SK-N-MC (cell line): Measurements from ENCODE around the gene PRSS50.

ENCODE experiments used
- DNase-seq: peaks from one replicate; pipeline ENCODE4 v3.0.0-alpha.2; 2011; ENCODE audit warnings: low read depth, low spot score
- H3K27ac ChIP-seq: fragments of 200-600 bp; sonication (generic); 2 replicates; pipeline ENCODE4 v1.5.1; 2016; ENCODE audit warnings: mixed run types
- H3K36me3 ChIP-seq: fragments of 200-600 bp; sonication (generic); 2 replicates; pipeline ENCODE4 v1.6.1; 2017; ENCODE audit warnings: antibody characterized with exemption, low read length, mixed read lengths; ENCODE audit not compliant: insufficient read depth
- H3K4me3 ChIP-seq: fragments of 200-600 bp; sonication (generic); 2 replicates; pipeline ENCODE4 v1.5.1; 2016
- H3K9ac ChIP-seq: fragments of 200-600 bp; sonication (generic); 2 replicates; pipeline ENCODE4 v1.8.0; 2017; ENCODE audit warnings: mixed run types, mixed read lengths; ENCODE audit not compliant: insufficient read length
- H3K9me3 ChIP-seq: fragments of 200-600 bp; sonication (generic); 2 replicates; pipeline ENCODE4 v1.6.1; 2017; ENCODE audit warnings: low read depth, mild to moderate bottlenecking, antibody characterized with exemption, low read length, moderate library complexity, mixed read lengths
- EZH2 ChIP-seq: fragments of 200-600 bp; sonication (generic); IDR thresholded peaks from one replicate; pipeline ENCODE4 v1.6.1; 2017; ENCODE audit warnings: antibody characterized with exemption
- FOXP2 ChIP-seq: optimal IDR thresholded peaks from 2 replicates; pipeline ENCODE3; 2011; ENCODE audit warnings: mild to moderate bottlenecking, moderate library complexity; ENCODE audit not compliant: insufficient read depth; ENCODE audit errors: extremely low read length, control extremely low read depth
- POLR2AphosphoS5 ChIP-seq: IDR thresholded peaks from 2 replicates; pipeline ENCODE4 v1.6.1; 2012; ENCODE audit warnings: mild to moderate bottlenecking, low read depth, low read length, borderline replicate concordance

The PRSS50 gene

DNA sequence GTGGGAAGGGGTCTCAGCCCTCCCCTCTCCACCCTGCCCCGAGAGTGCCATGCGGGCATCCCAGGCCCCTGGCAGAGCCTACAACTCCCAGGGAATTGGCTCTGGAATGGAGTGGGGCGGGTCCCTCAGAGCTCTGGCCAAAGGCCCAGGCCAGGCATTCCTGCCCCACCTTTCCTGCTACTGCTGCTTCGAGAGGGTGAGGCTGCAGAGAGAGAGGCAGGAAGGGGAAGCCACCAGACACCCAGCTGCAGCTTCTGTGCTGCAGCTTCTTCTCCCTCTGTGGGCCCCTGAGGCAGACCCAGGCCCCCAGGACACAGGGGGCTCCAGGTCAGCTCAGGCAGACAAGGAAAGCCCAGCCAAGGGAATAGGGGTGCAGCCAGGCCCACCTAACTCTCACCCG lies 26.9 kb downstream of the PRSS50 start:
- H3K4me3 ChIP-seq: no peak overlapping the region
- no peak overlapping the region for H3K27ac ChIP-seq
- TF ChIP-seq FOXP2 (no peak), POLR2AphosphoS5 (no peak), EZH2 (no peak)
- H3K36me3 ChIP-seq: no peaks in the 10 kb centered on the region
- no peak for DNase-seq
- H3K9me3 ChIP-seq: no peaks in the 10 kb centered on the region
- no peak overlapping the region for H3K9ac ChIP-seq

DNA sequence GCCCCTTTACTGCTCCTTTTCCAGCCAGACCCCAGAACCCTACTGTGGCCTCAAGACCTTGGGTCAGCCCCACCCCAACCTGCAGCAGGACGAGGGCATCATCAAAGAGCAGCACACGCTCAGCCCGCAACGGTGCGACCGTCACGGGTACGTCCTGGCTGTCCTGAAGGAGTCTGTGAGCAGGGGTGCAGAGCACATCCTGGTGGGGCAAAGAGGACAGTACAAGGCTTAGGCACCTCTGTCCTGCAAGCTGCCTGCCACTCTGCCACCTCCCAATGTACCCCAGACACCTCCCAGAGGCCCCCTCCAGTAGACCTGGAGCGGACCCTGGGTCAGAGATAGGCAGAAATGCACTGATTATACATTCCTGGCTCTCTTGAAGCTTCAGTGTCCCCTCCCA lies 32.2 kb downstream of the PRSS50 start:
- no peaks in the 10 kb centered on the region for H3K9me3 ChIP-seq
- TF ChIP-seq POLR2AphosphoS5 (no peak), FOXP2 (no peak), EZH2 (no peak)
- H3K4me3 ChIP-seq: no peak overlapping the region
- H3K36me3 ChIP-seq: no peaks in the 10 kb centered on the region
- no peak overlapping the region for H3K9ac ChIP-seq
- no peak overlapping the region for H3K27ac ChIP-seq
- no peak for DNase-seq

DNA sequence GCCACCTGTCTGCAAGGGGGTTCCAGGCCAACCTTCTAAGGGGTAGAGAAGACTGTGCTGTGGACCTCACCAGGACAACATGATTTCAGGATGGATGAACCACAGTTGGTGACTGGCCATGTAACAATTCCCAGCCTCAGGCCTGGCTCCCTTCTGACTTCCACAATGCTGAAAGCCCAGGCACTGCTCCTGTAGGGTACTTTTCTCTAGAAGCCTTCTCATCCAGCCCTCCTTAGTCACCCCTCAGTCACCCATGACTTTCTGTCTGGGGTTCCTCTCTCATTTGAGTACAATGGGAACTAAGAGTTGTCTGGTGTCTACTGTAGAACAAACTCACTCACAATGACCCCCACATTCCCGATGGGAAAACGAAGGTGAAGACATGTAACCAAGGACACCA lies 32.8 kb downstream of the PRSS50 start:
- H3K9ac ChIP-seq: no peak overlapping the region
- TF ChIP-seq EZH2 (no peak), POLR2AphosphoS5 (no peak), FOXP2 (no peak)
- no peaks in the 10 kb centered on the region for H3K36me3 ChIP-seq
- no peaks in the 10 kb centered on the region for H3K9me3 ChIP-seq
- DNase-seq: no peak
- H3K27ac ChIP-seq: no peak overlapping the region
- no peak overlapping the region for H3K4me3 ChIP-seq

DNA sequence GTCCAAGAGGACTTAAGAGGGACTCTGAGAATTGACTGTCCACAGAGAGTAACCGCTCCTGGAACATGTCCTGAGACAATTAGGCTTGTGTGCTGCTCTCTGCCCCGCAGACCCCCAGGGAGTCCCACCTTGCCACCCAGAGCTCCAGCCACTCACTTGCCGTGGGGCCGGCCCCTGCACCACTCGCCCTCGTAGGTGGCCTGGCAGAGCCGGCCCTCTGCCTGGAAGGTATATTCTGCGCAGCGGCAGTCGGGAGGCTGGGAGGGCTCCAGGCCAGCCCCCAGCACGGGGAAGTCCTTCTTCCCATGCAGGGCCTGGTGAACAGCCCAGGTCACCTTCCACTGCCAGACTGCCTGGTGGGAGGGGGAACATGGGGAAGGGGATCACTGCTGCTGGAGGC lies 34.7 kb downstream of the PRSS50 start:
- Histone ChIP-seq H3K9me3 (no peaks in the 10 kb centered on the region), H3K36me3 (no peaks in the 10 kb centered on the region), H3K4me3 (no peak overlapping the region), H3K27ac (no peak overlapping the region), H3K9ac (no peak overlapping the region)
- DNase-seq: no peak
- TF ChIP-seq EZH2: no peak
- TF ChIP-seq POLR2AphosphoS5: no peak
- TF ChIP-seq FOXP2: no peak

DNA sequence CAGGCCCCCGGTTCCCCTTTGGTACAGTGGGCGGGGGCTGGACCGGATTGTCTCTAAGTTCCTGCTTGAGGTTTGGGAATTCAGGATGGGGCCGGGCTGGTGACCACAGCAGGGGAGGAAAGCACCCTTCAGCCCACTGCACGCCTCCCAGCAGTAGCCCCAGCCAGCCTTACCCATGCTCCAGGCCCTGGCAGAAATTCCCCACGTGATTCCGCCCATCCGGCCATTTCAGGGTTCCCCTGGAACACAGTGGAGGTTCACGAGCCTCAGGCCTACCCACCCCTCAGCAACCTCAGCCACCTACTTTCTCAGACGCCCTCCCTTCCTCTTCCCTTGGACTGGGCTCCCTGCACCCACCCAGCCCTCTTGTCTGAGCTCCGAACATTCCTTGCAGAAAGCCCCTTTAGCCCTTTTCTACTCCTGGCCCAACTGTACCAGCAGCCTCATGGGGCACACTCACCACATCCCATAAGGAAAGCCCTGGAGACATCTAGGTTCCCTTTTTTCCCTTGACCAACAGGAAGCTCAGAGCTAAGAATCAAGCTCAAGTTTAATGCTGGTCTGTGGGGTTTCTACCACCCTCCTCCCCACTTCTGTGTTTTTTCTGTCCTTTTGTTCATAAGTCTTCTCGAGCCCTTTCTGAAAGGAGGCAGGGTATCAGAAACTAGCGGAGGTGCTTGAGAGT lies 35.7 kb downstream of the PRSS50 start:
- H3K36me3 ChIP-seq: no peaks in the 10 kb centered on the region
- no peak overlapping the region for H3K27ac ChIP-seq
- DNase-seq: no peak
- no peak overlapping the region for H3K9ac ChIP-seq
- H3K9me3 ChIP-seq: no peaks in the 10 kb centered on the region
- no peak overlapping the region for H3K4me3 ChIP-seq
- no peak for TF ChIP-seq EZH2

DNA sequence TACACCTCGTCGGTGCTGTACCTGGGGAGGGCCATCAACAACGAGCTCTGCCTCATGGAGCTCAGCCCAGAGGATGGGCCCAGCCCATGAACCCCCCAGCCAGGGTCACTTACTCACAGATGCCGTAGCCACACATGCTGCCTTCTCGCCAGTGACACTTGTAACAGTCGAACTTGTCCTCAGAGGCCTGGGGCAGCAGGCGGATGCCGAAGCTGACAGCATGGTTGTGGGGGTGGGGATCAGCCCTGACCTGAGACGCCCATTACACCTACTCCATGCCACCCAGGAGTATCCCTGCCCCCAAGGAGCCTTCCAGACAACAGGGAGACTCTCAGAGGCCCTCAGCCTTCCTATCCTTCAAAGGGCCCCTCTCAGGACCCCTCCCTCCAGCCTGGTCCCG lies 36.3 kb downstream of the PRSS50 start:
- Histone ChIP-seq H3K4me3 (no peak overlapping the region), H3K9ac (no peak overlapping the region), H3K27ac (no peak overlapping the region), H3K9me3 (no peaks in the 10 kb centered on the region), H3K36me3 (no peaks in the 10 kb centered on the region)
- no peak for TF ChIP-seq FOXP2
- no peak for TF ChIP-seq POLR2AphosphoS5
- TF ChIP-seq EZH2: no peak
- DNase-seq: no peak

DNA sequence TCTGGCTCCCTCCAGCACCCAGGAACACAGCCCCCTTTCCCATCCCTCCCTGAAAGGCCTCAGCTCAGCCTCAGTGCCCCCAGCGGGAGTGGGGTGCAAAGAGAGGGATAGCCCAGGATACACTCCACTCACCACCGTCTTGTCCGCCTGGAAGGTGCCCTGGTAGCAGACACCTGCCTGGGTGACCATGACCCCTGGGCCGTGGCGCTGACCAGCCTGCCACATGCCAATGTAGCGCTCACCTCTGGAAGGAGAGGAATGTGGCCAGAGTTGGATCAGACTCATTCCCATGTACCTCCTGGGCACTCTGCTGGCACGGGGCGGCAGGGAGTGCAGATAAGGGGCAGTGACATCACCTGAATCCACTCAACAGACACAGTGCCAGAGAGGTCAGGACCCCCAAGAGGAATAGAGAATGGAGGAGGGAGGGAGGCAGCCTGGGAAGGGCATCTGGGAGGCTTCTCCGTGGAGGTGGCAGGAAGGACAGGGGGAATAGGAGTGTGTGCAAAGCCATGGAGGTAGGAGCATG lies 37.3 kb downstream of the PRSS50 start:
- Histone ChIP-seq H3K36me3 (no peaks in the 10 kb centered on the region), H3K4me3 (no peak overlapping the region), H3K9me3 (no peaks in the 10 kb centered on the region), H3K27ac (no peak overlapping the region), H3K9ac (no peak overlapping the region)
- no peak for TF ChIP-seq POLR2AphosphoS5
- TF ChIP-seq EZH2: no peak
- TF ChIP-seq FOXP2: no peak
- DNase-seq: no peak

DNA sequence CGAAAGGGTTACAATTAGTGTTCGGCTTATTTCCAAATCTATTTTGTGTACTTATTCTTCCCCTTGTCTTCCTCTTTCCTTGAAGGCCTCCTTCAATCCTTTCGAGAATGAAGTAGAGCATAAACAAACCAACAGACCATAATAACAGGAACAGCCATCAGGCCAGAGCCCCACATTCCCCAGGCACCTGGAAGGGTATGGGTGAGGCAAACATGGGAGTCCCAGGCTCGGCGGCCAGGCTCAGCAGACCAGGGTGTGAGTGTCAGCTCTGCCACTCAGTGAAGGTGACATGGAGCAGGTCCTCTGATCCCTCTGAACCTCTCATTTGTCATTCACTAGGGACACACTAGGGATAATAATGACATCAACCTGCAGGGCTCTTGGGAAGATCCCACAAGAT lies 38.0 kb downstream of the PRSS50 start:
- H3K9ac ChIP-seq: no peak overlapping the region
- H3K27ac ChIP-seq: no peak overlapping the region
- H3K9me3 ChIP-seq: no peaks in the 10 kb centered on the region
- DNase-seq: no peak
- TF ChIP-seq FOXP2 (no peak), EZH2 (no peak)
- no peaks in the 10 kb centered on the region for H3K36me3 ChIP-seq
- no peak overlapping the region for H3K4me3 ChIP-seq

DNA sequence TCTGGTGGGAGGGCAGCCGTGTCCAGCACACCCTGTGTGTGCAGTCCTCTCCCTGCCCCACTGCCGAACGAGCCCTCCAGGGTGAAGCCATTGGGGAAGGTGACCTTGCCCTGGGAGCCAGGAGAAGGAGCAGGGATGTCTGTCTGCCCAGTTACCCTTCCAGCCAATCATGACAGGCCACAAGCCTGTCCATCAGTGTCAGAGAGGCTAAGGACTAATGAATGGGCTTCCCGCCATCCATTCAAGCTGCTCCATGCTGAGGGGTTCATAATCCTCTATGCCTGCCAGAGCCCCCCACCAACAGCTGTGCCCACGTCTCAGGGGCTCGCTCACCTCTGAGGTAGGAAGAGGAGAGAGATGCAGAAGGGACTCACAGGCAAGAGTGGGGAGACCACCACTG lies 39.4 kb downstream of the PRSS50 start:
- Histone ChIP-seq H3K9ac (no peak overlapping the region), H3K4me3 (no peak overlapping the region), H3K36me3 (no peaks in the 10 kb centered on the region), H3K9me3 (no peaks in the 10 kb centered on the region), H3K27ac (no peak overlapping the region)
- TF ChIP-seq FOXP2 (no peak), EZH2 (no peak), POLR2AphosphoS5 (no peak)
- DNase-seq: no peak

DNA sequence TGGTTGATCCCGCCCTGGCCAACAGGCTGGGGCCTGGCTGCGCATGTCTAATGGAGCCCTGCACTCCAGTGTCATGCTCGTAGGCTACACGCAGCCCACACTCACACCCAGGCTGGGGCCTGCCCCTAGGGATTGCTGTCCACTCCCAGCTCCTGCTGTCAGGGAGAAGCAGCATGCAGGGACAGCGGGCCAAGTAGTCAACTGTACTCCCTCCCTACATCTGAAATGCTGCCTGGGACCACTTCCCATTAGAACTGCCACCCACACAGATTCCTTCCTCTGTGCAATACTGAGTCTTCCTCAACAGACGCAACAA lies 40.3 kb downstream of the PRSS50 start:
- no peaks in the 10 kb centered on the region for H3K36me3 ChIP-seq
- H3K9me3 ChIP-seq: no peaks in the 10 kb centered on the region
- H3K9ac ChIP-seq: no peak overlapping the region
- no peak overlapping the region for H3K4me3 ChIP-seq
- TF ChIP-seq EZH2: no peak
- no peak for TF ChIP-seq POLR2AphosphoS5
- no peak for TF ChIP-seq FOXP2
- no peak overlapping the region for H3K27ac ChIP-seq
- DNase-seq: no peak
